Mucosa of descending colon (tissue), 3 donors: ENCODE data around the gene UBXN7. TPM values are rescaled to one million over a fixed set of nuclear protein-coding genes. Genes with fewer than 3 reads are reported as not detected.
A peak's percentile ranks its signal among the peaks of the same experiment; 100 is the strongest.
"Not testable (repeated sequence)": the region's sequence is repeated elsewhere in the genome, so short reads cannot be mapped to it uniquely, and the experiment has no call there.

ENCODE experiments used
- ATAC-seq: fragments of 200-7000 bp; cut with Tn5 transposase; one replicate; pipeline ENCODE4 v1.9.1; 2020; ENCODE audit warnings: mild to moderate bottlenecking, moderate library complexity
- DNase-seq, 3 donors: peaks; one replicate each; pipeline ENCODE4 v3.0.0-alpha.2; 2020
- H3K36me3 ChIP-seq: fragments of 200-600 bp; one replicate; pipeline ENCODE4 v1.8.0; 2021; ENCODE audit warnings: low read depth, mild to moderate bottlenecking
- H3K4me1 ChIP-seq: fragments of 200-600 bp; one replicate; pipeline ENCODE4 v1.8.0; 2021; ENCODE audit warnings: low read depth, mild to moderate bottlenecking
- H3K4me3 ChIP-seq: fragments of 200-600 bp; one replicate; pipeline ENCODE4 v1.8.0; 2021; ENCODE audit warnings: mild to moderate bottlenecking
- H3K9me3 ChIP-seq: fragments of 200-600 bp; one replicate; pipeline ENCODE4 v1.8.0; 2021; ENCODE audit warnings: mild to moderate bottlenecking
- CTCF ChIP-seq: fragments of 200-600 bp; IDR thresholded peaks from one replicate; pipeline ENCODE4 v1.8.0; 2022; ENCODE audit warnings: antibody characterized with exemption, mild to moderate bottlenecking
- intact Hi-C, 2 donors: fragments of 100-400 bp; cut with DNase I in 1 of 2; cut with micrococcal nuclease in 1 of 2; formaldehyde crosslinking; loops; one replicate each; pipeline versions ENCODE4 v1.11.0 to v1.11.1; 2022; cut with DNase I, micrococcal nuclease
- total RNA-seq, 3 donors: library from RNA; stranded (reverse); fragmentation: NEBNext Ultra II Directional in 2 of 3; extraction: Animal tissue kit (Norgen Biotek cat#: 25700) in 2 of 3; gene quantifications; one replicate each; pipeline versions ENCODE4 v1.2.1 to v1.2.4, GENCODE V29; 2021 to 2023
- donor health status: DM: no; HTN: no; CAD: no; lungs with moderate emphysema.
- donor health status: DM: no; HTN: no; CAD: no.
- donor health status: DM: no; HTN: yes; CAD: no.

The UBXN7 gene
- total RNA-seq, 3 donors from 2014 or later = 23.1 to 74.8 (median 43.9) TPM

- H3K4me1 ChIP-seq = peaks cover 3% of the 10 kb centered on the region
- intact Hi-C loops = no loop called here
- H3K36me3 ChIP-seq = no peaks in the 10 kb centered on the region
- DNase-seq (no peak), ATAC-seq (no peak)
- no peak overlapping the region for H3K4me3 ChIP-seq
- H3K9me3 ChIP-seq = no peaks in the 10 kb centered on the region
- TF ChIP-seq CTCF = no peak
Observed at GRCh38 chr3:196323016-196323415, 109.2 kb downstream of the UBXN7 start.

GRCh38 chr3:196321162-196321561 is 111.1 kb downstream of the UBXN7 start:
- intact Hi-C loops = no loop called here
- ATAC-seq (no peak), DNase-seq (no peak)
- no peak for TF ChIP-seq CTCF
- H3K4me3 ChIP-seq = no peak overlapping the region
- H3K9me3 ChIP-seq = no peaks in the 10 kb centered on the region
- no peaks in the 10 kb centered on the region for H3K36me3 ChIP-seq
- peaks cover 3% of the 10 kb centered on the region for H3K4me1 ChIP-seq

- no peak for TF ChIP-seq CTCF
- Histone ChIP-seq H3K4me1 (peaks cover 3% of the 10 kb centered on the region), H3K4me3 (no peak overlapping the region), H3K36me3 (no peaks in the 10 kb centered on the region), H3K9me3 (no peaks in the 10 kb centered on the region)
- intact Hi-C loops = no loop called here
- DNase-seq (no peak), ATAC-seq (no peak)
Observed at GRCh38 chr3:196320137-196320536, 112.1 kb downstream of the UBXN7 start.

GRCh38 chr3:196317687-196318467 is 114.3 kb downstream of the UBXN7 start, which contains the start of gene DYNLT2B:
Gene DYNLT2B, minus strand, starts transcription at chr3:196318240. Its CDS starts 88 bp downstream, at chr3:196318152.
- peak; percentile 85 to 93 (median 93) for DNase-seq
- intact Hi-C loops = no loop called here
- no peaks in the 10 kb centered on the region for H3K9me3 ChIP-seq
- peak within 1 kb of the TSS; percentile 65 for H3K4me3 ChIP-seq
- no peak for TF ChIP-seq CTCF
- H3K4me1 ChIP-seq = peaks cover 3% of the 10 kb centered on the region
- peak; percentile 99 for ATAC-seq
- H3K36me3 ChIP-seq = no peaks in the 10 kb centered on the region

GRCh38 chr3:196316799-196317686 is 115.2 kb downstream of the UBXN7 start:
- H3K9me3 ChIP-seq, intact Hi-C loops, ATAC-seq, DNase-seq, H3K4me1 ChIP-seq, H3K36me3 ChIP-seq: not testable (repeated sequence)
- H3K4me3 ChIP-seq = peak overlapping the region; percentile 65

GRCh38 chr3:196315821-196316220 is 116.4 kb downstream of the UBXN7 start:
- DNase-seq (no peak), ATAC-seq (no peak)
- H3K9me3 ChIP-seq = no peaks in the 10 kb centered on the region
- no peaks in the 10 kb centered on the region for H3K36me3 ChIP-seq
- peaks cover 3% of the 10 kb centered on the region for H3K4me1 ChIP-seq
- intact Hi-C loops = no loop called here
- no peak overlapping the region for H3K4me3 ChIP-seq
- TF ChIP-seq CTCF = no peak
